Ovary (tissue), 9 donors: ENCODE data around the gene PLEK2. TPM values are rescaled to one million over a fixed set of nuclear protein-coding genes. Genes with fewer than 3 reads are reported as not detected.
"Not testable (repeated sequence)": the region's sequence is repeated elsewhere in the genome, so short reads cannot be mapped to it uniquely, and the experiment has no call there.

ENCODE experiments used
- DNase-seq, 5 donors: peaks; one replicate each; pipeline ENCODE4 v3.0.0-alpha.2; 2019 to 2020
- H3K27ac ChIP-seq, 2 donors: fragments of 200-600 bp; one replicate each; pipeline versions ENCODE4 v1.5.1 to v1.8.0; 2019 to 2022
- H3K27me3 ChIP-seq: fragments of 200-600 bp; one replicate; pipeline ENCODE4 v1.8.0; 2022
- H3K36me3 ChIP-seq: fragments of 200-600 bp; sonication (generic); one replicate; pipeline ENCODE4 v1.5.1; 2019
- H3K4me1 ChIP-seq: one replicate; pipeline ENCODE4 v1.8.1; 2013; ENCODE audit warnings: mild to moderate bottlenecking, moderate library complexity; ENCODE audit not compliant: insufficient read depth
- H3K4me3 ChIP-seq: fragments of 200-600 bp; sonication (generic); one replicate; pipeline ENCODE4 v1.5.1; 2017
- H3K9me3 ChIP-seq, 2 donors: fragments of 200-600 bp in 1 of 2; sonication (generic) in 1 of 2; one replicate each; pipeline versions ENCODE4 v1.5.1 to v1.8.1; 2013 to 2019; ENCODE audit warnings: mild to moderate bottlenecking in 1 of 2, moderate library complexity in 1 of 2
- EP300 ChIP-seq: sonication (generic); formaldehyde crosslinking; IDR thresholded peaks from one replicate; pipeline ENCODE4 v1.6.1; 2017; ENCODE audit warnings: antibody characterized with exemption
- POLR2A ChIP-seq: fragments of 450-650 bp; IDR thresholded peaks from one replicate; pipeline ENCODE4 v1.6.1; 2017; ENCODE audit warnings: antibody characterized with exemption, mild to moderate bottlenecking, moderate library complexity
- WGBS, 3 donors: extraction: QIAGEN DNeasy Blood & Tissue Kit in 1 of 3; methylation state at CpG; one replicate each; pipeline versions ENCODE4 v1.1.5 to v1.1.7; 2013 to 2017; 5-methylcytosine and 5-hydroxymethylcytosine counted together
- intact Hi-C, 4 donors: fragments of 100-400 bp; cut with DNase I; formaldehyde crosslinking; loops; one replicate each; pipeline versions ENCODE4 v1.11.0 to v1.15.1; 2022 to 2023
- polyA plus RNA-seq, 2 donors: library from polyadenylated mRNA; stranded (reverse); fragments of 200-250 nt in 1 of 2; fragments of 350-450 nt in 1 of 2; fragmentation: Illumina TruSeq in 1 of 2; extraction: RNeasy Lipid Tissue Mini Kit (QIAGEN cat#74804) in 1 of 2; gene quantifications; one replicate each; pipeline ENCODE4 v1.2.3, GENCODE V29; 2013 to 2014
- total RNA-seq, 7 donors: library from RNA; depleted of rRNA in 2 of 7; stranded (reverse); fragments of >200 nt in 2 of 7; fragmentation: NEBNext Ultra II Directional in 3 of 7; extraction: Animal tissue kit (Norgen Biotek cat#: 25700) in 3 of 7; gene quantifications; one replicate each; pipeline versions ENCODE4 v1.1.0 to v1.2.4, GENCODE V29; 2016 to 2023
- TF ChIP-seq, protein P1 (sequence below), 3 donors: fragments of 450-650 bp in 2 of 3; fragments of 200-600 bp in 1 of 3; IDR thresholded peaks; one replicate each; pipeline versions ENCODE4 v1.5.1 to v1.8.0; 2016 to 2022; ENCODE audit warnings: antibody characterized with exemption in 3 of 3, mild to moderate bottlenecking in 1 of 3
- donor health status: DM: no; HTN: no; CAD: no; lungs with moderate emphysema.
- donor health status: DM: no; HTN: no; CAD: no.
- donor health status: Bipolar disorder and iron deficiency.
- donor health status: DM: yes; HTN: yes; CAD: no.
- donor health status: DM: no; HTN: no; CAD: no.
- donor health status: DM: yes; HTN: yes; CAD: no.

Gene PLEK2
- total and polyA plus RNA-seq, 9 donors: 0.43 to 130 (median 1.9) TPM; not detected in 2

- DNase-seq: no peak
- WGBS, 3 donors: 90 to 93% (median 91%) methylated on average over 9 of the region's 9 CpGs
- Histone ChIP-seq H3K4me1 (peaks cover 3% of the 10 kb centered on the region), H3K27ac (no peak overlapping the region), H3K4me3 (no peak overlapping the region), H3K9me3 (no peaks in the 10 kb centered on the region), H3K36me3 (no peaks in the 10 kb centered on the region), H3K27me3 (no peaks in the 10 kb centered on the region)
- TF ChIP-seq, protein P1, sequence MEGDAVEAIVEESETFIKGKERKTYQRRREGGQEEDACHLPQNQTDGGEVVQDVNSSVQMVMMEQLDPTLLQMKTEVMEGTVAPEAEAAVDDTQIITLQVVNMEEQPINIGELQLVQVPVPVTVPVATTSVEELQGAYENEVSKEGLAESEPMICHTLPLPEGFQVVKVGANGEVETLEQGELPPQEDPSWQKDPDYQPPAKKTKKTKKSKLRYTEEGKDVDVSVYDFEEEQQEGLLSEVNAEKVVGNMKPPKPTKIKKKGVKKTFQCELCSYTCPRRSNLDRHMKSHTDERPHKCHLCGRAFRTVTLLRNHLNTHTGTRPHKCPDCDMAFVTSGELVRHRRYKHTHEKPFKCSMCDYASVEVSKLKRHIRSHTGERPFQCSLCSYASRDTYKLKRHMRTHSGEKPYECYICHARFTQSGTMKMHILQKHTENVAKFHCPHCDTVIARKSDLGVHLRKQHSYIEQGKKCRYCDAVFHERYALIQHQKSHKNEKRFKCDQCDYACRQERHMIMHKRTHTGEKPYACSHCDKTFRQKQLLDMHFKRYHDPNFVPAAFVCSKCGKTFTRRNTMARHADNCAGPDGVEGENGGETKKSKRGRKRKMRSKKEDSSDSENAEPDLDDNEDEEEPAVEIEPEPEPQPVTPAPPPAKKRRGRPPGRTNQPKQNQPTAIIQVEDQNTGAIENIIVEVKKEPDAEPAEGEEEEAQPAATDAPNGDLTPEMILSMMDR (IDR thresholded peaks at IDR 0.05): no peak
- TF ChIP-seq EP300: no peak
- no peak for TF ChIP-seq POLR2A
- intact Hi-C loops: no loop called here
Measured at GRCh38 chr14:67410313-67410712, 1.7 kb downstream of the PLEK2 start.

DNA sequence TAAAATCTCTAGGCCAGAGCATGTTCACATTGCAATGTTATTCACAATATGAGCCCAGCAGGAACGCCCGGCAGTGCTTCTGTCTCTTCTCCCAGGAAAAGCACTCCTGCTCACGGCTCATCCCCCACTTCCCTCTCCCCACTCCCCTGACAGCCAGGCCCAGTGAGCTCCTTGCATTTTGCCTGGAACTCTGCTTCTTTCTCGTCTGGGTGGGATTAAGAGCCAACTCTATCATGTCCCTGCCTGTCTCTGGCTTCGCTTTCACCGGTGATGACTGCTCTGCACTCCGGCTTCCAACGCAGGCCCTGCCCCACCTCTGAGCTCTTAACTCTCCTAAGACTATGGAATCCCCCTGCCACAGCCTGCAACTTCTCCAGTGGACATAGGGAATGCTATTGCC, 2.5 kb downstream of the PLEK2 start:
- intact Hi-C loops: no loop called here
- Histone ChIP-seq H3K4me1 (peaks cover 3% of the 10 kb centered on the region), H3K27me3 (no peaks in the 10 kb centered on the region), H3K27ac (no peak overlapping the region), H3K4me3 (no peak overlapping the region), H3K9me3 (no peaks in the 10 kb centered on the region), H3K36me3 (no peaks in the 10 kb centered on the region)
- WGBS, 3 donors: 51 to 54% (median 52%) methylated on average over 8 of the region's 8 CpGs
- no peak for DNase-seq
- TF ChIP-seq EP300 (no peak), POLR2A (no peak)
- TF ChIP-seq, protein P1 (IDR thresholded peaks at IDR 0.05): no peak

- DNase-seq, H3K4me1 ChIP-seq, H3K27me3 ChIP-seq, H3K9me3 ChIP-seq, H3K4me3 ChIP-seq, H3K27ac ChIP-seq, intact Hi-C loops, H3K36me3 ChIP-seq: not testable (repeated sequence)
- 83 to 89% (median 85%) methylated on average over 7 of the region's 7 CpGs for WGBS, 3 donors
Measured at GRCh38 chr14:67408122-67408801, 3.7 kb downstream of the PLEK2 start.

- no peak overlapping the region for H3K4me3 ChIP-seq
- TF ChIP-seq EP300 (no peak), POLR2A (no peak)
- TF ChIP-seq, protein P1 (IDR thresholded peaks at IDR 0.05): no peak
- no peaks in the 10 kb centered on the region for H3K4me1 ChIP-seq
- 90 to 97% (median 96%) methylated on average over 5 of the region's 5 CpGs for WGBS, 3 donors
- no peak overlapping the region for H3K27ac ChIP-seq
- no peaks in the 10 kb centered on the region for H3K27me3 ChIP-seq
- DNase-seq: no peak
- intact Hi-C loops: no loop called here
- H3K9me3 ChIP-seq: no peaks in the 10 kb centered on the region
- H3K36me3 ChIP-seq: no peaks in the 10 kb centered on the region
Measured at GRCh38 chr14:67405771-67406170, 6.2 kb downstream of the PLEK2 start.

DNA sequence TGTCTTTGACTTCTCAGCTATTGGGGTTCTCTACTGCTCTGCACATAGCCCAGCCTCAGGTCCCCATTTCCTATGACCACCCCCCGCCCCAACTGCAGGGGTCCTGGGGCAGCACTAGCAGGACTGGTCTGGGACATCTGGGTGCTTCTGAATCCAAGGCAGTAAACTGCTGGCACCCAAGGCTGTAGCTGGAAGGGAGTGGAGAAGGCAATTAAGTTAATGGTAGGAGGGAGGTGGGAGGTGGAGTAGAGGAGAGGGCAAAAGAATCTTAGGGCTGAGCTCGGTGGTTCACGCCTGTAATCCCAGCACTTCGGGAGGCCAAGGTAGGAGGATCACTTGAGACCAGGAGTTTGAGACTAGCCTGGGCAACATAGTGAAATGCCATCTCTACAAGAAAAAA, 11.5 kb downstream of the PLEK2 start:
- Histone ChIP-seq H3K27ac (no peak overlapping the region), H3K4me3 (no peak overlapping the region), H3K36me3 (no peaks in the 10 kb centered on the region), H3K4me1 (no peaks in the 10 kb centered on the region), H3K9me3 (no peaks in the 10 kb centered on the region), H3K27me3 (no peaks in the 10 kb centered on the region)
- intact Hi-C loops: no loop called here
- no peak for DNase-seq
- WGBS, 3 donors: 74 to 79% (median 79%) methylated on average over 4 of the region's 4 CpGs
- TF ChIP-seq, protein P1 (IDR thresholded peaks at IDR 0.05): no peak
- no peak for TF ChIP-seq POLR2A
- TF ChIP-seq EP300: no peak
